Endothelial cell of umbilical vein (primary cell): ENCODE results near the gene ARMC3. TPM values are rescaled to one million over a fixed set of nuclear protein-coding genes. Genes with fewer than 3 reads are reported as not detected.

Experiments
- BruUV-seq: library from RNA; stranded (reverse); fragments of 400-500 nt; replicated peaks from 2 replicates; lab custom pipeline; 2021; lab: Mats Ljungman, UMichigan
- CTCF ChIA-PET: fragments of 300-600, 350-600 bp; sonication (Branson Sonifier 250); formaldehyde crosslinking; loops from one replicate; lab custom pipeline; 2021; ENCODE audit warnings: antibody characterized with exemption, inconsistent platforms; lab: Charles Lee
- POLR2A ChIA-PET: fragments of 300-600, 350-600 bp; sonication (Branson Sonifier 250); formaldehyde crosslinking; loops from one replicate; lab custom pipeline; 2021; ENCODE audit warnings: antibody characterized with exemption, inconsistent platforms; lab: Charles Lee
- DNase-seq: peaks from one replicate; pipeline ENCODE4 v3.0.0-alpha.2; 2011; ENCODE audit warnings: low read depth, low spot score
- FAIRE-seq: peaks from 2 replicates; lab custom pipeline; 2011; peaks lifted over from hg19 to GRCh38; lab: Jason Lieb, UNC
- H2AFZ ChIP-seq: 2 replicates; pipeline ENCODE4 v1.6.0; 2012; ENCODE audit warnings: low read depth, low read length, control low read depth, inconsistent platforms
- H3K27ac ChIP-seq: 2 replicates; pipeline ENCODE4 v1.5.1; 2011; ENCODE audit warnings: low read depth, mild to moderate bottlenecking, control low read depth, low read length, moderate library complexity; ENCODE audit not compliant: insufficient read depth
- H3K27me3 ChIP-seq, 2 experiments: 2 replicates each; pipeline versions ENCODE4 v1.6.0 to v1.6.1; 2011; ENCODE audit warnings: low read length in 2 of 2, mixed read lengths in 1 of 2; ENCODE audit not compliant: control insufficient read depth in 2 of 2, insufficient read depth in 2 of 2
- H3K36me3 ChIP-seq, 2 experiments: 2 replicates in 1 of 2; 3 replicates in 1 of 2; pipeline ENCODE4 v1.5.1; 2011; ENCODE audit warnings: low read length in 2 of 2, mild to moderate bottlenecking in 1 of 2, moderate library complexity in 1 of 2; ENCODE audit not compliant: control insufficient read depth in 2 of 2, insufficient read depth in 2 of 2; ENCODE audit errors: extremely low read depth in 1 of 2
- H3K4me1 ChIP-seq: 3 replicates; pipeline ENCODE4 v1.5.1; 2011; ENCODE audit warnings: mild to moderate bottlenecking, low read length; ENCODE audit not compliant: control insufficient read depth, insufficient read depth; ENCODE audit errors: extremely low read depth
- H3K4me2 ChIP-seq: 2 replicates; pipeline ENCODE4 v1.6.1; 2011; ENCODE audit warnings: low read length, control low read depth, mixed read lengths; ENCODE audit not compliant: insufficient read depth
- H3K4me3 ChIP-seq, 3 experiments: fragments of 200-600 bp in 1 of 3; sonication (generic), shearing (Covaris generic) in 1 of 3; replicated peaks in 1 of 3; 2 replicates each; pipeline ENCODE4 v1.5.1; 2011 to 2016; ENCODE audit warnings: control low read depth in 3 of 3, low read length in 3 of 3, mild to moderate bottlenecking in 2 of 3, inconsistent platforms in 1 of 3, low read depth in 1 of 3, moderate library complexity in 1 of 3; ENCODE audit not compliant: insufficient read depth in 1 of 3
- H3K79me2 ChIP-seq: 2 replicates; pipeline ENCODE4 v1.6.0; 2012; ENCODE audit warnings: low read length, inconsistent platforms; ENCODE audit not compliant: control insufficient read depth, insufficient read depth
- H3K9ac ChIP-seq: replicated peaks from 2 replicates; pipeline ENCODE3; 2011; ENCODE audit warnings: low read length, control low read depth; ENCODE audit not compliant: insufficient read depth; ENCODE audit errors: extremely low read depth
- H3K9me1 ChIP-seq: replicated peaks from 3 replicates; pipeline ENCODE4 v1.6.0; 2011; ENCODE audit warnings: mild to moderate bottlenecking, low read length; ENCODE audit not compliant: control insufficient read depth, insufficient read depth; ENCODE audit errors: extremely low read depth
- H3K9me3 ChIP-seq: replicated peaks from 2 replicates; pipeline ENCODE4 v1.5.1; 2012; ENCODE audit warnings: low read length, inconsistent platforms; ENCODE audit not compliant: control insufficient read depth, insufficient read depth
- H4K20me1 ChIP-seq: replicated peaks from 2 replicates; pipeline ENCODE3; 2011; ENCODE audit warnings: mild to moderate bottlenecking, low read length; ENCODE audit not compliant: control insufficient read depth, insufficient read depth; ENCODE audit errors: extremely low read depth
- CTCF ChIP-seq, 2 donors: IDR thresholded peaks; 1 replicate in 1 of 2; 2 replicates in 1 of 2; pipeline ENCODE4 v1.5.1; 2011; ENCODE audit warnings: low read length in 2 of 2, mild to moderate bottlenecking in 2 of 2, moderate library complexity in 2 of 2, control low read depth in 1 of 2, inconsistent platforms in 1 of 2, low read depth in 1 of 2; ENCODE audit not compliant: insufficient read depth in 1 of 2; ENCODE audit errors: extremely low read depth in 1 of 2
- JUN ChIP-seq: IDR thresholded peaks from 2 replicates; pipeline ENCODE4 v1.6.1; 2011; ENCODE audit warnings: borderline replicate concordance, low read depth; ENCODE audit not compliant: insufficient read length, insufficient read depth
- MAX ChIP-seq: IDR thresholded peaks from 2 replicates; pipeline ENCODE4 v1.6.1; 2011; ENCODE audit not compliant: insufficient read depth, insufficient read length
- MYC ChIP-seq: IDR thresholded peaks from one replicate; pipeline ENCODE4 v1.6.1; 2011; ENCODE audit warnings: mild to moderate bottlenecking, low read depth, low read length
- POLR2A ChIP-seq: IDR thresholded peaks from 2 replicates; pipeline ENCODE4 v1.6.1; 2012; ENCODE audit warnings: low read depth, mild to moderate bottlenecking, control low read depth, low read length
- POLR2AphosphoS5 ChIP-seq: IDR thresholded peaks from 2 replicates; pipeline ENCODE4 v1.6.1; 2012; ENCODE audit warnings: low read depth, mild to moderate bottlenecking, control low read depth, low read length, moderate library complexity; ENCODE audit not compliant: insufficient read depth
- dilution Hi-C: fragments of 300-500 bp; cut with MboI; formaldehyde crosslinking; loops from one replicate; pipeline ENCODE4 v1.15.0; 2019; ENCODE audit warnings: low sequenced_read_pairs; ENCODE audit not compliant: extremely low pct_ligation_motif_present
- intact Hi-C: fragments of 100-400 bp; cut with micrococcal nuclease; formaldehyde crosslinking; loops from one replicate; pipeline ENCODE4 v1.10.0; 2022
- polyA plus RNA-seq, 4 experiments: library from polyadenylated mRNA; depleted of rRNA in 3 of 4; stranded (reverse) in 3 of 4; unstranded in 1 of 4; fragments of >200 nt; gene quantifications; 2 replicates each; pipeline versions ENCODE4 v1.2.1 to v1.2.3, GENCODE V29; 2011 to 2012; ENCODE audit warnings: missing spikeins in 1 of 4
- total RNA-seq: library from RNA; stranded (reverse); gene quantifications from 2 replicates; pipeline ENCODE4 v1.2.3, GENCODE V29; 2021

The ARMC3 gene
- total and polyA plus RNA-seq, 2 donors (not counting 3 experiments of a cell fraction or from before 2014, with no cell fraction given) = not detected

- DNase-seq = no peak
- ChIA-PET POLR2A (no interaction called here), CTCF (interaction anchor here (2.4 kb wide), 1 partner anchor 8 kb away, joined by 6 read pairs; no protein-coding TSS in a partner anchor)
- H3K27ac ChIP-seq = no peak overlapping the region
- TF ChIP-seq POLR2AphosphoS5 (no peak), MAX (no peak), POLR2A (no peak), MYC (no peak), CTCF (IDR thresholded peaks at IDR 0.05; ENCODE audit: extremely low read depth in 1 of 2, insufficient read depth in 1 of 2, low read depth in 1 of 2, low read length in 2 of 2) (no peak), JUN (no peak)
- no peaks in the 10 kb centered on the region for H3K9me1 ChIP-seq
- no peak overlapping the region for H3K9ac ChIP-seq
- H3K36me3 ChIP-seq = no peaks in the 10 kb centered on the region
- H3K79me2 ChIP-seq = no peaks in the 10 kb centered on the region
- H3K4me2 ChIP-seq = no peak overlapping the region
- intact Hi-C loops = no loop called here
- no peaks in the 10 kb centered on the region for H3K9me3 ChIP-seq
- FAIRE-seq = no peak
- no TSS peak for BruUV-seq
- no peak overlapping the region for H2AFZ ChIP-seq
- no peaks in the 10 kb centered on the region for H4K20me1 ChIP-seq
- no peak overlapping the region for H3K4me3 ChIP-seq
- H3K4me1 ChIP-seq = no peaks in the 10 kb centered on the region
- dilution Hi-C loops = no loop called here
- H3K27me3 ChIP-seq = peaks cover 1 to 2% of the 10 kb centered on the region in 2 experiments
Measured at GRCh38 chr10:22942437-22942836, 14.6 kb downstream of the ARMC3 start.
